GM23248 (cell line): Measurements from ENCODE around the gene HLX. TPM values are rescaled to one million over a fixed set of nuclear protein-coding genes. Genes with fewer than 3 reads are reported as not detected.

Experiments
- DNase-seq: peaks from one replicate; pipeline ENCODE4 v3.0.0-alpha.2; 2015
- H2AFZ ChIP-seq: fragments of 200-600 bp; sonication (generic); 2 replicates; pipeline ENCODE4 v1.6.1; 2016; ENCODE audit warnings: antibody characterized with exemption
- H3F3A ChIP-seq: fragments of 200-600 bp; sonication (generic); 2 replicates; pipeline ENCODE4 v1.6.1; 2016; ENCODE audit warnings: mild to moderate bottlenecking, antibody characterized with exemption, mixed run types; ENCODE audit not compliant: insufficient read depth
- H3K27ac ChIP-seq: fragments of 200-600 bp; sonication (generic); 2 replicates; pipeline ENCODE4 v1.5.1; 2016; ENCODE audit warnings: mild to moderate bottlenecking
- H3K27me3 ChIP-seq: fragments of 200-600 bp; sonication (generic); replicated peaks from 2 replicates; pipeline ENCODE4 v1.6.1; 2016; ENCODE audit warnings: mild to moderate bottlenecking; ENCODE audit not compliant: insufficient read depth
- H3K36me3 ChIP-seq: fragments of 200-600 bp; sonication (generic); 2 replicates; pipeline ENCODE4 v1.6.1; 2016; ENCODE audit warnings: low read depth, mild to moderate bottlenecking
- H3K4me1 ChIP-seq: fragments of 200-600 bp; sonication (generic); 2 replicates; pipeline ENCODE4 v1.6.1; 2016; ENCODE audit warnings: mild to moderate bottlenecking; ENCODE audit not compliant: insufficient read depth
- H3K4me2 ChIP-seq: fragments of 200-600 bp; sonication (generic); one replicate; pipeline ENCODE4 v1.6.1; 2016; ENCODE audit warnings: mild to moderate bottlenecking; ENCODE audit not compliant: unreplicated experiment
- H3K4me3 ChIP-seq: fragments of 200-600 bp; sonication (generic); 2 replicates; pipeline ENCODE4 v1.5.1; 2016; ENCODE audit warnings: mild to moderate bottlenecking
- H3K79me2 ChIP-seq: fragments of 200-600 bp; sonication (generic); 2 replicates; pipeline ENCODE4 v1.6.1; 2016; ENCODE audit warnings: mild to moderate bottlenecking; ENCODE audit not compliant: insufficient read depth
- H3K9ac ChIP-seq: fragments of 200-600 bp; sonication (generic); 2 replicates; pipeline ENCODE4 v1.6.1; 2016; ENCODE audit warnings: mild to moderate bottlenecking
- H3K9me2 ChIP-seq: fragments of 200-600 bp; sonication (generic); 2 replicates; pipeline ENCODE4 v1.6.1; 2016; ENCODE audit warnings: mixed run types, mild to moderate bottlenecking, moderate library complexity; ENCODE audit not compliant: insufficient read depth
- H3K9me3 ChIP-seq: fragments of 200-600 bp; sonication (generic); one replicate; pipeline ENCODE4 v1.6.1; 2017; ENCODE audit warnings: low read depth
- H4K20me1 ChIP-seq: fragments of 200-600 bp; sonication (generic); 2 replicates; pipeline ENCODE4 v1.6.0; 2016; ENCODE audit not compliant: insufficient read depth
- EZH2 ChIP-seq: fragments of 200-600 bp; sonication (generic); IDR thresholded peaks from 2 replicates; pipeline ENCODE4 v1.6.1; 2018; ENCODE audit warnings: antibody characterized with exemption, mild to moderate bottlenecking; ENCODE audit not compliant: insufficient read depth, poor library complexity, severe bottlenecking
- EZH2phosphoT487 ChIP-seq: fragments of 200-600 bp; sonication (generic); IDR thresholded peaks from 2 replicates; pipeline ENCODE4 v1.6.1; 2018; ENCODE audit warnings: antibody characterized with exemption, moderate library complexity, mild to moderate bottlenecking, low read depth; ENCODE audit not compliant: insufficient read depth
- WGBS, 2 experiments: methylation state at CpG; one replicate each; pipeline ENCODE4 v1.1.6; 2015 to 2017; ENCODE audit warnings: low lambda C conversion rate in 2 of 2, low coverage in 1 of 2; ENCODE audit errors: missing lambda C conversion rate in 2 of 2; 5-methylcytosine and 5-hydroxymethylcytosine counted together
- in situ Hi-C: fragments of 300-500 bp; cut with MboI; formaldehyde crosslinking; loops from 2 replicates; pipeline ENCODE4 v1.15.0; 2020
- polyA plus RNA-seq: library from polyadenylated mRNA; unstranded; fragments of >200 nt; fragmentation: Nextera tagmentation; extraction: Ambion mirVana; gene quantifications from 2 replicates; pipeline ENCODE4 v1.2.1, GENCODE V29; 2016
- total RNA-seq: library from RNA; depleted of rRNA; stranded (reverse); fragments of >200 nt; shearing (Covaris generic); gene quantifications from 2 replicates; pipeline ENCODE4 v1.2.3, GENCODE V29; 2014

The HLX gene
- total and polyA plus RNA-seq, 2 experiments from 2014 or later: 20.0 to 24.2 TPM

GRCh38 chr1:220887520-220888416 lies 8.5 kb downstream of the HLX start:
- no peaks in the 10 kb centered on the region for H3K9me2 ChIP-seq
- H3K9ac ChIP-seq: no peak overlapping the region
- peak overlapping the region; percentile 71 for H3K4me2 ChIP-seq
- H3K27ac ChIP-seq: no peak overlapping the region
- peak overlapping the region; percentile 39 for H3K4me3 ChIP-seq
- H3K4me1 ChIP-seq: peaks cover under 1% of the 10 kb centered on the region; the same call in 1 of the 2 replicates
- H3K36me3 ChIP-seq: peaks cover 31% of the 10 kb centered on the region
- no peak for TF ChIP-seq EZH2
- no peak for TF ChIP-seq EZH2phosphoT487
- no peaks in the 10 kb centered on the region for H4K20me1 ChIP-seq
- peak overlapping the region; percentile 39; the same call in 1 of the 2 replicates for H2AFZ ChIP-seq
- H3K79me2 ChIP-seq: peaks cover 9% of the 10 kb centered on the region; the same call in 1 of the 2 replicates
- in situ Hi-C loops: no loop called here
- H3K9me3 ChIP-seq: no peaks in the 10 kb centered on the region
- H3K27me3 ChIP-seq: peaks cover 15% of the 10 kb centered on the region
- DNase-seq: peak; percentile 69
- peaks cover 13% of the 10 kb centered on the region for H3F3A ChIP-seq
- 22 to 25% methylated on average over 43 to 48 of the region's 48 CpGs for WGBS, 2 experiments

DNA sequence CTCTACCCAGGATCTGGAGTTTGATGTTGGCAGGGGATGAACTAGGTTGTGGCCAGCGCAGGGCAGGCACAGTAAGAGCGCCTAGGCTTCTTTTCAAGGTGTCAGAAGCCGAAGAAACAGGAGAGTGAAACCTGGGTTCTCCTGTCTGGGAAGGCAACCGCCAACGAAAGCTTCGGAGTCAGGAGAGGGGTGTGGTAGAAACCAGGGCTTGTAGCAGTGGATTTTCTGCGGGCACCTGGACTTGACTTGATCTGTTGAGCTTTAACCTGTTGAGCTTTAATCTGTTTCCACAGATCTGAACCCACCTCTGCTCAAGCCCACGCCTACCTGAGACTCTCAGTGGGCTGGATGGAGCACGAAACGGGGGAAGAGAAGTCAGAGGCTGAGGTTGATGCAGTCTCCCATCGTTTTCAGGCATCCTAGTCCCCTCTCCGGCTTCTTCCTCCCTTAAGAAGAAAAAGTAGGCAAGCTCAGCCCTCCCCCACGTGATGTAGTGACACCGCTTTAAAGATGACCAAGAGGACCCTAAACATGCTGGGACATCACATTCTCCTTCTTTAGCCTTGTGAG lies 9.3 kb downstream of the HLX start:
- in situ Hi-C loops: no loop called here
- Histone ChIP-seq H3K36me3 (peaks cover 26% of the 10 kb centered on the region), H3K27ac (no peak overlapping the region), H3K4me2 (no peak overlapping the region), H3K9ac (no peak overlapping the region), H3K27me3 (peaks cover 22% of the 10 kb centered on the region), H2AFZ (no peak overlapping the region), H3F3A (peaks cover 13% of the 10 kb centered on the region), H3K4me3 (no peak overlapping the region), H4K20me1 (no peaks in the 10 kb centered on the region), H3K4me1 (no peaks in the 10 kb centered on the region), H3K79me2 (0 out of 2 replicates have a peak, but pooled peaks cover 1% of the 10 kb centered on the region), H3K9me3 (no peaks in the 10 kb centered on the region), H3K9me2 (no peaks in the 10 kb centered on the region)
- no peak for TF ChIP-seq EZH2
- no peak for TF ChIP-seq EZH2phosphoT487
- DNase-seq: no peak
- 86 to 94% methylated on average over 14 of the region's 14 CpGs for WGBS, 2 experiments

GRCh38 chr1:220889333-220889732 lies 10.1 kb downstream of the HLX start:
- Histone ChIP-seq H3K27me3 (peaks cover 24% of the 10 kb centered on the region), H3K4me2 (no peak overlapping the region), H3F3A (peaks cover 13% of the 10 kb centered on the region), H3K79me2 (no peaks in the 10 kb centered on the region), H3K4me3 (no peak overlapping the region), H3K9me3 (no peaks in the 10 kb centered on the region), H4K20me1 (no peaks in the 10 kb centered on the region), H3K36me3 (peaks cover 18% of the 10 kb centered on the region), H3K9ac (no peak overlapping the region), H3K9me2 (no peaks in the 10 kb centered on the region), H3K4me1 (no peaks in the 10 kb centered on the region), H2AFZ (no peak overlapping the region), H3K27ac (no peak overlapping the region)
- in situ Hi-C loops: no loop called here
- no peak for TF ChIP-seq EZH2
- no peak for DNase-seq
- 72 to 85% methylated on average over 2 of the region's 2 CpGs for WGBS, 2 experiments

GRCh38 chr1:220889848-220890287 lies 10.6 kb downstream of the HLX start:
- H3K27me3 ChIP-seq: peaks cover 24% of the 10 kb centered on the region
- no peak for DNase-seq
- in situ Hi-C loops: no loop called here

More at GRCh38 chr1:220889848-220890287, 10.6 kb downstream of the HLX start:
- Histone ChIP-seq H3K36me3 (peaks cover 14% of the 10 kb centered on the region), H3K4me2 (no peak overlapping the region), H3K9me2 (no peaks in the 10 kb centered on the region), H3K4me3 (no peak overlapping the region), H3F3A (peaks cover 13% of the 10 kb centered on the region), H3K79me2 (no peaks in the 10 kb centered on the region), H3K9ac (no peak overlapping the region), H2AFZ (no peak overlapping the region), H4K20me1 (no peaks in the 10 kb centered on the region), H3K9me3 (no peaks in the 10 kb centered on the region), H3K4me1 (no peaks in the 10 kb centered on the region), H3K27ac (no peak overlapping the region)
- TF ChIP-seq EZH2phosphoT487 (no peak), EZH2 (no peak)
- WGBS, 2 experiments: 91 to 97% methylated on average over 15 of the region's 15 CpGs
